ENCODE results near the gene CEMIP. TPM values are rescaled to one million over a fixed set of nuclear protein-coding genes. Genes with fewer than 3 reads are reported as not detected.

CEMIP gene
- total RNA-seq, 1 experiment from 2014 or later, result 0.07 TPM

DNA sequence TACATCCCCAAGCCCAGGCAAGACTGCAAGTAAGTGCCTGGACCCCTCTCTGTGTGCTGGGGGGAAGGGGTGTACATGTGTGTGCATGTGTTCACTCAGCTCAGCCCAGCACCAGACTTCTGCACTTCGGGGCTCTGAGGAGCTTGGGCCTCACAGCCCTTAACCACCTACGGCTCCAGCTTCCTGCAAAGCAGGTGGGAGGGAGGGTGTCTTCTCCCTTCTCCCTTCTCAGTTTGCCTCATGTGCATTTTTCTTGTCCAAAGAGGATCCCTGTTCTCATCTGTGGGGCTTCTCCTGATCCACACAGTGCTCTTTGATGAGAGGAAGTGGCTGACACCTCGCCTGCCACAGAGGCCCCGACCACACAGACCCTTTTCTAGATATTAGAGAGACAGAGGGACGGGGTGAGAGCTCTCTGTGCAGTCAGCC lies 141.1 kb downstream of the CEMIP start:
- BruUV-seq (replicated peaks), result no TSS peak
- TF ChIP-seq, protein P1, sequence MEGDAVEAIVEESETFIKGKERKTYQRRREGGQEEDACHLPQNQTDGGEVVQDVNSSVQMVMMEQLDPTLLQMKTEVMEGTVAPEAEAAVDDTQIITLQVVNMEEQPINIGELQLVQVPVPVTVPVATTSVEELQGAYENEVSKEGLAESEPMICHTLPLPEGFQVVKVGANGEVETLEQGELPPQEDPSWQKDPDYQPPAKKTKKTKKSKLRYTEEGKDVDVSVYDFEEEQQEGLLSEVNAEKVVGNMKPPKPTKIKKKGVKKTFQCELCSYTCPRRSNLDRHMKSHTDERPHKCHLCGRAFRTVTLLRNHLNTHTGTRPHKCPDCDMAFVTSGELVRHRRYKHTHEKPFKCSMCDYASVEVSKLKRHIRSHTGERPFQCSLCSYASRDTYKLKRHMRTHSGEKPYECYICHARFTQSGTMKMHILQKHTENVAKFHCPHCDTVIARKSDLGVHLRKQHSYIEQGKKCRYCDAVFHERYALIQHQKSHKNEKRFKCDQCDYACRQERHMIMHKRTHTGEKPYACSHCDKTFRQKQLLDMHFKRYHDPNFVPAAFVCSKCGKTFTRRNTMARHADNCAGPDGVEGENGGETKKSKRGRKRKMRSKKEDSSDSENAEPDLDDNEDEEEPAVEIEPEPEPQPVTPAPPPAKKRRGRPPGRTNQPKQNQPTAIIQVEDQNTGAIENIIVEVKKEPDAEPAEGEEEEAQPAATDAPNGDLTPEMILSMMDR (IDR thresholded peaks at IDR 0.05; ENCODE audit: insufficient read depth in 1 of 2, low read depth in 1 of 2, low read length in 1 of 2, severe bottlenecking in 1 of 2, unreplicated experiment in 1 of 2), result no peak
- Histone ChIP-seq H3K9me3 (no peaks in the 10 kb centered on the region), H3K4me3 (ENCODE audit: low read depth, low read length) (no peak overlapping the region), H3K4me1 (no peaks in the 10 kb centered on the region), H3K27me3 (replicated peaks; ENCODE audit: control insufficient read depth, insufficient read depth, low read length) (no peaks in the 10 kb centered on the region), H3K36me3 (ENCODE audit: control insufficient read depth, insufficient read depth, low read length) (no peaks in the 10 kb centered on the region)
- Mint-ChIP-seq H3K27me3 (ENCODE audit: insufficient read depth, unreplicated experiment) (no peaks in the 10 kb centered on the region), H3K36me3 (ENCODE audit: insufficient read depth, unreplicated experiment) (no peaks in the 10 kb centered on the region), H3K27ac (ENCODE audit: unreplicated experiment) (no peak overlapping the region), H3K9me3 (ENCODE audit: unreplicated experiment) (no peaks in the 10 kb centered on the region), H3K4me1 (ENCODE audit: low read depth, unreplicated experiment) (no peaks in the 10 kb centered on the region), H3K4me3 (ENCODE audit: unreplicated experiment) (no peak overlapping the region)
- ChIA-PET CTCF (no interaction called here), POLR2A (no interaction called here)
- intact Hi-C loops (cut with micrococcal nuclease; ENCODE audit: unreplicated experiment), result no loop called here
- no peak for DNase-seq

DNA sequence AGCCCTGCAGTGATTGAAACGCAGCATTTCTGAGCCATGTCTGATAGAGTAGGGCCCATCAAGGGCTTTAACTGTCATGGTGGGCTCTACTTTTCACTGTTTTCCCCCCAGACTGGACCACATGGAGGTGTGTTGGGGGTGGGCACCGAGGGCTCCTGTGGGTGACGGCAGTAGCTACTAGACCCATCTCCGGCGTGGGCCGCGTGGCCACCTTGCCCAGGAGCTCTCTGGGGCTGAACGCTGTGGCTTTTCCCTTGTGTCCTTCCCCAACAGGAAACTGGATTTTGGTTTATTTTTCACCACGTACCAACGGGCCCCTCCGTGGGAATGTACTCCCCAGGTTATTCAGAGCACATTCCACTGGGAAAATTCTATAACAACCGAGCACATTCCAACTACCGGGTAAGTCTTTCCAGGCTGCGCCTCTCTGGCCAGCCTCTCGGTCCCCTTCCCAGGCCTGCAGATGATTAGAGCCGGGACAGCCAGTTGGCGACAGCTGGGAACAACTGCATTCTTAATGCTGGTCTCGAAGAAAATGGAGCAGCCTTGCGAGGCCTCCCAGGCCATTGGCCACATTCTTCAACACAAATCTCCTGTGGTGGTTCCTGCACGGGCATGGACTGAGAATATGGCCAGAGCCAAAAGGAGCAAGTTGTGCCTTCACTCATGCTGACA lies 142.7 kb downstream of the CEMIP start:
- no peaks in the 10 kb centered on the region for H3K9me3 ChIP-seq
- H3K4me3 ChIP-seq (ENCODE audit: low read depth, low read length), result no peak overlapping the region
- Mint-ChIP-seq H3K9me3 (ENCODE audit: unreplicated experiment) (no peaks in the 10 kb centered on the region), H3K4me1 (ENCODE audit: low read depth, unreplicated experiment) (no peaks in the 10 kb centered on the region), H3K36me3 (ENCODE audit: insufficient read depth, unreplicated experiment) (no peaks in the 10 kb centered on the region), H3K27me3 (ENCODE audit: insufficient read depth, unreplicated experiment) (no peaks in the 10 kb centered on the region), H3K4me3 (ENCODE audit: unreplicated experiment) (no peak overlapping the region), H3K27ac (ENCODE audit: unreplicated experiment) (no peak overlapping the region)
- ChIA-PET CTCF (no interaction called here), POLR2A (no interaction called here)
- DNase-seq, result no peak
- no peaks in the 10 kb centered on the region for H3K36me3 ChIP-seq (ENCODE audit: control insufficient read depth, insufficient read depth, low read length)
- TF ChIP-seq, protein P1 (IDR thresholded peaks at IDR 0.05; ENCODE audit: insufficient read depth in 1 of 2, low read depth in 1 of 2, low read length in 1 of 2, severe bottlenecking in 1 of 2, unreplicated experiment in 1 of 2), result no peak
- intact Hi-C loops (cut with micrococcal nuclease; ENCODE audit: unreplicated experiment), result no loop called here
- no TSS peak for BruUV-seq (replicated peaks)
- H3K4me1 ChIP-seq, result no peaks in the 10 kb centered on the region
- H3K27me3 ChIP-seq (replicated peaks; ENCODE audit: control insufficient read depth, insufficient read depth, low read length), result no peaks in the 10 kb centered on the region

DNA sequence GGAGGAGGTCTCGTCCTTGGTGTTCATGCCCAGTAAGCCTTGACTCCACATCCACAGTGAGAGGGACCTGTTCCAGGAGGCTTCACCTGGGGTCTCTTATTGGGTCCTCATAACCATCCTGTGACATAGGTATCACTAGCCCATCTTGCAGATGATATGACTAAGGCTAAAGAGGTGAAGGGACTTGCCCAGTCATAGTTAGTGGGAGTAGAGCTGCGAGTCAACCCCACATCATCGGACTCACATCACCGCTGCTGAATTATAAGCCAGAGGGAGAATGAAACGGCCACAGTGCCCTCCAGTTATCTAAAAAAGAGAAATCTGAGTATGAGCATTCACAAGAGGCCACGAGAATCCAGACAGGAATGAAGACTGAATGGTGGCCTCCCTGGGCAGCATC lies 144.5 kb downstream of the CEMIP start:
- no peaks in the 10 kb centered on the region for H3K36me3 Mint-ChIP-seq (ENCODE audit: insufficient read depth, unreplicated experiment)
- no peak overlapping the region for H3K4me3 Mint-ChIP-seq (ENCODE audit: unreplicated experiment)
- H3K27ac Mint-ChIP-seq (ENCODE audit: unreplicated experiment), result no peak overlapping the region
- no peaks in the 10 kb centered on the region for H3K27me3 Mint-ChIP-seq (ENCODE audit: insufficient read depth, unreplicated experiment)
- TF ChIP-seq, protein P1 (IDR thresholded peaks at IDR 0.05; ENCODE audit: insufficient read depth in 1 of 2, low read depth in 1 of 2, low read length in 1 of 2, severe bottlenecking in 1 of 2, unreplicated experiment in 1 of 2), result no peak
- no peaks in the 10 kb centered on the region for H3K9me3 Mint-ChIP-seq (ENCODE audit: unreplicated experiment)
- H3K4me3 ChIP-seq (ENCODE audit: low read depth, low read length), result no peak overlapping the region
- no peaks in the 10 kb centered on the region for H3K4me1 ChIP-seq
- no peak for DNase-seq
- intact Hi-C loops (cut with micrococcal nuclease; ENCODE audit: unreplicated experiment), result no loop called here
- H3K9me3 ChIP-seq, result no peaks in the 10 kb centered on the region
- H3K4me1 Mint-ChIP-seq (ENCODE audit: low read depth, unreplicated experiment), result no peaks in the 10 kb centered on the region
- no peaks in the 10 kb centered on the region for H3K36me3 ChIP-seq (ENCODE audit: control insufficient read depth, insufficient read depth, low read length)
- ChIA-PET POLR2A (no interaction called here), CTCF (no interaction called here)
- BruUV-seq (replicated peaks), result no TSS peak
- no peaks in the 10 kb centered on the region for H3K27me3 ChIP-seq (replicated peaks; ENCODE audit: control insufficient read depth, insufficient read depth, low read length)
